MG63 (cell line): ENCODE data around the gene IKZF1. TPM values are rescaled to one million over a fixed set of nuclear protein-coding genes. Genes with fewer than 3 reads are reported as not detected.

ENCODE experiments used
- DNase-seq: peaks from one replicate; pipeline ENCODE4 v3.0.0-alpha.2; 2020
- H3K27me3 ChIP-seq: fragments of 250-450 bp; sonication (Bioruptor Pico); 2 replicates; pipeline ENCODE4 v1.5.1; 2020; ENCODE audit warnings: mild to moderate bottlenecking, moderate library complexity
- H3K36me3 ChIP-seq: fragments of 250-450 bp; sonication (Bioruptor Pico); 2 replicates; pipeline ENCODE4 v1.5.1; 2020; ENCODE audit warnings: mild to moderate bottlenecking, moderate library complexity
- H3K4me3 ChIP-seq: fragments of 250-450 bp; sonication (Bioruptor Pico); 2 replicates; pipeline ENCODE4 v1.5.1; 2020; ENCODE audit warnings: mild to moderate bottlenecking, moderate library complexity
- H3K9me3 ChIP-seq: fragments of 250-450 bp; sonication (Bioruptor Pico); 2 replicates; pipeline ENCODE4 v1.5.1; 2020; ENCODE audit warnings: mild to moderate bottlenecking, moderate library complexity
- total RNA-seq: library from RNA; depleted of rRNA; stranded (reverse); fragments of >200 nt; shearing (Covaris generic); gene quantifications from 2 replicates; pipeline ENCODE4 v1.2.3, GENCODE V29; 2014; ENCODE audit warnings: low replicate concordance

IKZF1 gene
- total RNA-seq, 1 experiment from 2014 or later, result not detected

- Histone ChIP-seq H3K4me3 (no peak overlapping the region), H3K9me3 (no peaks in the 10 kb centered on the region), H3K36me3 (no peaks in the 10 kb centered on the region), H3K27me3 (no peaks in the 10 kb centered on the region)
- DNase-seq, result no peak
Measured at GRCh38 chr7:50276483-50276882, 28.0 kb upstream of the IKZF1 start.

GRCh38 chr7:50278120-50278519 lies 26.4 kb upstream of the IKZF1 start:
- H3K27me3 ChIP-seq, result no peaks in the 10 kb centered on the region
- DNase-seq, result no peak
- H3K9me3 ChIP-seq, result no peaks in the 10 kb centered on the region
- H3K4me3 ChIP-seq, result no peak overlapping the region
- H3K36me3 ChIP-seq, result no peaks in the 10 kb centered on the region

- no peaks in the 10 kb centered on the region for H3K27me3 ChIP-seq
- no peaks in the 10 kb centered on the region for H3K36me3 ChIP-seq
- no peak for DNase-seq
- H3K9me3 ChIP-seq, result no peaks in the 10 kb centered on the region
- H3K4me3 ChIP-seq, result no peak overlapping the region
Measured at GRCh38 chr7:50281680-50282445, 22.7 kb upstream of the IKZF1 start.

GRCh38 chr7:50282813-50283605 lies 21.5 kb upstream of the IKZF1 start:
- H3K36me3 ChIP-seq, result no peaks in the 10 kb centered on the region
- H3K27me3 ChIP-seq, result no peaks in the 10 kb centered on the region
- no peak for DNase-seq
- H3K4me3 ChIP-seq, result no peak overlapping the region
- no peaks in the 10 kb centered on the region for H3K9me3 ChIP-seq

- Histone ChIP-seq H3K9me3 (no peaks in the 10 kb centered on the region), H3K27me3 (no peaks in the 10 kb centered on the region), H3K36me3 (no peaks in the 10 kb centered on the region), H3K4me3 (no peak overlapping the region)
- DNase-seq, result no peak
Measured at GRCh38 chr7:50283731-50284130, 20.8 kb upstream of the IKZF1 start.

- Histone ChIP-seq H3K36me3 (no peaks in the 10 kb centered on the region), H3K9me3 (no peaks in the 10 kb centered on the region), H3K4me3 (no peak overlapping the region), H3K27me3 (peaks cover 3% of the 10 kb centered on the region)
- no peak for DNase-seq
Measured at GRCh38 chr7:50284296-50284695, 20.2 kb upstream of the IKZF1 start.

- Histone ChIP-seq H3K4me3 (no peak overlapping the region), H3K27me3 (peaks cover 3% of the 10 kb centered on the region), H3K36me3 (no peaks in the 10 kb centered on the region), H3K9me3 (no peaks in the 10 kb centered on the region)
- DNase-seq, result no peak
Measured at GRCh38 chr7:50285269-50285668, 19.2 kb upstream of the IKZF1 start.

- no peaks in the 10 kb centered on the region for H3K36me3 ChIP-seq
- H3K4me3 ChIP-seq, result no peak overlapping the region
- H3K9me3 ChIP-seq, result no peaks in the 10 kb centered on the region
- H3K27me3 ChIP-seq, result peaks cover 5% of the 10 kb centered on the region
- no peak for DNase-seq
Measured at GRCh38 chr7:50287129-50287528, 17.4 kb upstream of the IKZF1 start.

GRCh38 chr7:50292165-50292757 lies 12.3 kb upstream of the IKZF1 start:
- no peak for DNase-seq
- Histone ChIP-seq H3K4me3 (no peak overlapping the region), H3K27me3 (peaks cover 6% of the 10 kb centered on the region), H3K36me3 (no peaks in the 10 kb centered on the region), H3K9me3 (no peaks in the 10 kb centered on the region)

GRCh38 chr7:50292763-50293162 lies 11.8 kb upstream of the IKZF1 start:
- Histone ChIP-seq H3K36me3 (no peaks in the 10 kb centered on the region), H3K27me3 (peaks cover 6% of the 10 kb centered on the region), H3K9me3 (no peaks in the 10 kb centered on the region), H3K4me3 (no peak overlapping the region)
- DNase-seq, result no peak

- Histone ChIP-seq H3K36me3 (no peaks in the 10 kb centered on the region), H3K27me3 (peaks cover 6% of the 10 kb centered on the region), H3K4me3 (no peak overlapping the region), H3K9me3 (no peaks in the 10 kb centered on the region)
- no peak for DNase-seq
Measured at GRCh38 chr7:50293509-50294179, 10.9 kb upstream of the IKZF1 start.

- no peaks in the 10 kb centered on the region for H3K36me3 ChIP-seq
- H3K27me3 ChIP-seq, result peaks cover 10% of the 10 kb centered on the region; the same call in 1 of the 2 replicates
- no peak for DNase-seq
- no peaks in the 10 kb centered on the region for H3K9me3 ChIP-seq
- no peak overlapping the region for H3K4me3 ChIP-seq
Measured at GRCh38 chr7:50295133-50295532, 9.4 kb upstream of the IKZF1 start.

- no peaks in the 10 kb centered on the region for H3K36me3 ChIP-seq
- no peaks in the 10 kb centered on the region for H3K9me3 ChIP-seq
- H3K4me3 ChIP-seq, result no peak overlapping the region
- H3K27me3 ChIP-seq, result peaks cover 21% of the 10 kb centered on the region
- DNase-seq, result no peak
Measured at GRCh38 chr7:50296799-50297198, 7.7 kb upstream of the IKZF1 start.

GRCh38 chr7:50298811-50299562 lies 5.5 kb upstream of the IKZF1 start:
- H3K9me3 ChIP-seq, result no peaks in the 10 kb centered on the region
- no peak for DNase-seq
- peaks cover 23% of the 10 kb centered on the region for H3K27me3 ChIP-seq
- no peaks in the 10 kb centered on the region for H3K36me3 ChIP-seq
- H3K4me3 ChIP-seq, result no peak overlapping the region

GRCh38 chr7:50300336-50300735 lies 4.2 kb upstream of the IKZF1 start:
- Histone ChIP-seq H3K9me3 (no peaks in the 10 kb centered on the region), H3K4me3 (no peak overlapping the region), H3K27me3 (peaks cover 31% of the 10 kb centered on the region), H3K36me3 (no peaks in the 10 kb centered on the region)
- DNase-seq, result no peak

GRCh38 chr7:50302486-50303334 lies 1.8 kb upstream of the IKZF1 start:
- Histone ChIP-seq H3K27me3 (peaks cover 48% of the 10 kb centered on the region), H3K9me3 (no peaks in the 10 kb centered on the region), H3K36me3 (no peaks in the 10 kb centered on the region), H3K4me3 (no peak overlapping the region)
- no peak for DNase-seq
